Measurements from ENCODE around the gene LCN9.

Gene LCN9

GRCh38 chr9:135698767-135699166, 35.7 kb downstream of the LCN9 start:
- DNase-seq (ENCODE audit: low read depth): no peak

- DNase-seq (ENCODE audit: low read depth): no peak
Observed at GRCh38 chr9:135699440-135699839, 36.3 kb downstream of the LCN9 start, which contains the start of gene SOHLH1. SOHLH1 (minus strand) TSS chr9:135699481; CDS start chr9:135699467, 14 bp downstream.

GRCh38 chr9:135700525-135700924, 37.4 kb downstream of the LCN9 start:
- DNase-seq (ENCODE audit: low read depth): no peak

GRCh38 chr9:135701067-135701958, 38.2 kb downstream of the LCN9 start:
- no peak for DNase-seq (ENCODE audit: low read depth)

- DNase-seq (ENCODE audit: low read depth): peak; percentile 19
Observed at GRCh38 chr9:135701959-135702721, 39.0 kb downstream of the LCN9 start, which contains the start of gene KCNT1. KCNT1 (plus strand) TSS chr9:135702185; CDS start chr9:135702259, 74 bp downstream.

- DNase-seq (ENCODE audit: low read depth): no peak
Observed at GRCh38 chr9:135703726-135704125, 40.6 kb downstream of the LCN9 start.

GRCh38 chr9:135704483-135704882, 41.4 kb downstream of the LCN9 start:
- DNase-seq (ENCODE audit: low read depth): no peak

GRCh38 chr9:135705376-135705775, 42.3 kb downstream of the LCN9 start:
- DNase-seq (ENCODE audit: low read depth): no peak

GRCh38 chr9:135706288-135706687, 43.2 kb downstream of the LCN9 start:
- no peak for DNase-seq (ENCODE audit: low read depth)

GRCh38 chr9:135707252-135708138, 44.4 kb downstream of the LCN9 start:
- DNase-seq (ENCODE audit: low read depth): no peak

GRCh38 chr9:135708164-135708563, 45.1 kb downstream of the LCN9 start:
- DNase-seq (ENCODE audit: low read depth): no peak

GRCh38 chr9:135711391-135711790, 48.3 kb downstream of the LCN9 start:
- no peak for DNase-seq (ENCODE audit: low read depth)

- DNase-seq (ENCODE audit: low read depth): no peak
Observed at GRCh38 chr9:135711881-135712280, 48.8 kb downstream of the LCN9 start.

GRCh38 chr9:135712613-135713295, 49.6 kb downstream of the LCN9 start:
- no peak for DNase-seq (ENCODE audit: low read depth)

- no peak for DNase-seq (ENCODE audit: low read depth)
Observed at GRCh38 chr9:135714242-135715055, 51.3 kb downstream of the LCN9 start.

- no peak for DNase-seq (ENCODE audit: low read depth)
Observed at GRCh38 chr9:135715056-135715595, 52.0 kb downstream of the LCN9 start.

- no peak for DNase-seq (ENCODE audit: low read depth)
Observed at GRCh38 chr9:135716045-135716444, 52.9 kb downstream of the LCN9 start.

All from T follicular helper cell (primary cell).